HG03521 (cell line): ENCODE results near the gene ARHGEF28.

Experiments used
- ATAC-seq: cut with Tn5 transposase; IDR thresholded peaks from one replicate; pipeline ENCODE4 v1.9.1; 2021; ENCODE audit warnings: mild to moderate bottlenecking, moderate library complexity; ENCODE audit not compliant: unreplicated experiment

The ARHGEF28 gene

GRCh38 chr5:73691302-73692080 lies 65.5 kb downstream of the ARHGEF28 start:
- ATAC-seq, result no peak

- ATAC-seq, result no peak
Measured at GRCh38 chr5:73692166-73692640, 66.2 kb downstream of the ARHGEF28 start.

GRCh38 chr5:73692981-73693380 lies 67.0 kb downstream of the ARHGEF28 start:
- no peak for ATAC-seq

- ATAC-seq, result peak; percentile 17
Measured at GRCh38 chr5:73693573-73694061, 67.6 kb downstream of the ARHGEF28 start.

- ATAC-seq, result peak; percentile 55
Measured at GRCh38 chr5:73694089-73694488, 68.1 kb downstream of the ARHGEF28 start.

- ATAC-seq, result no peak
Measured at GRCh38 chr5:73698011-73698410, 72.0 kb downstream of the ARHGEF28 start.

GRCh38 chr5:73701566-73701965 lies 75.6 kb downstream of the ARHGEF28 start:
- no peak for ATAC-seq

GRCh38 chr5:73702534-73702933 lies 76.5 kb downstream of the ARHGEF28 start:
- ATAC-seq, result no peak

- no peak for ATAC-seq
Measured at GRCh38 chr5:73702951-73703350, 77.0 kb downstream of the ARHGEF28 start.

GRCh38 chr5:73705364-73705763 lies 79.4 kb downstream of the ARHGEF28 start:
- ATAC-seq, result no peak

GRCh38 chr5:73706963-73707362 lies 81.0 kb downstream of the ARHGEF28 start:
- no peak for ATAC-seq

- no peak for ATAC-seq
Measured at GRCh38 chr5:73709536-73710129, 83.6 kb downstream of the ARHGEF28 start.

- no peak for ATAC-seq
Measured at GRCh38 chr5:73716284-73716808, 90.3 kb downstream of the ARHGEF28 start.

- ATAC-seq, result no peak
Measured at GRCh38 chr5:73718762-73719161, 92.8 kb downstream of the ARHGEF28 start.

GRCh38 chr5:73719632-73720031 lies 93.6 kb downstream of the ARHGEF28 start:
- ATAC-seq, result no peak

- ATAC-seq, result no peak
Measured at GRCh38 chr5:73722231-73722630, 96.2 kb downstream of the ARHGEF28 start.

GRCh38 chr5:73726071-73726470 lies 100.1 kb downstream of the ARHGEF28 start:
- no peak for ATAC-seq

- ATAC-seq, result no peak
Measured at GRCh38 chr5:73726606-73727231, 100.7 kb downstream of the ARHGEF28 start.

GRCh38 chr5:73727470-73727869 lies 101.5 kb downstream of the ARHGEF28 start:
- ATAC-seq, result no peak

GRCh38 chr5:73728493-73729273 lies 102.7 kb downstream of the ARHGEF28 start:
- ATAC-seq, result no peak

- ATAC-seq, result no peak
Measured at GRCh38 chr5:73729329-73729728, 103.3 kb downstream of the ARHGEF28 start.
